NK-92 (cell line): ENCODE data around the gene NADK2.

Experiments used
- DNase-seq: peaks from one replicate; lab custom pipeline; 2025; ENCODE audit not compliant: unreplicated experiment; lab: John Stamatoyannopoulos, UW

Gene NADK2

DNA sequence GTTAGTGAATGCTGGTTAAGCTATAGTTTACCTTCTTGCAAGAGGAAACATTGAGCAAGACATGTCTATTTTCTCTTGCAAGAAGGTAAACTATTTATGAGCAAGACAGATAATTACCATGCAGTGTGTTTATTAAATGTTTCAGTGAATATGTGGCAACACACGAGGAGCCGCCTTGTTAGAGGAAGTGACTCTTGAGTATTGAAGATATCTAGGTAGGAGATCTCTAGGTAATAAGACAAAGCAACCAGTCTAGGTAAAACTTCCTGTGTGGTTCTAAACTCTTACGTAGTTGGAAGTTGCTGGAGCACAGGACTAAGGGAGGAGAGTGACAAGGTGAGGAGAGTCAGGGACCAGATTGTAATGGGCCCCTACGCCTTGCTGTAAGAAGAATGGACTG is 73.0 kb downstream of the NADK2 start:
- DNase-seq: no peak

DNA sequence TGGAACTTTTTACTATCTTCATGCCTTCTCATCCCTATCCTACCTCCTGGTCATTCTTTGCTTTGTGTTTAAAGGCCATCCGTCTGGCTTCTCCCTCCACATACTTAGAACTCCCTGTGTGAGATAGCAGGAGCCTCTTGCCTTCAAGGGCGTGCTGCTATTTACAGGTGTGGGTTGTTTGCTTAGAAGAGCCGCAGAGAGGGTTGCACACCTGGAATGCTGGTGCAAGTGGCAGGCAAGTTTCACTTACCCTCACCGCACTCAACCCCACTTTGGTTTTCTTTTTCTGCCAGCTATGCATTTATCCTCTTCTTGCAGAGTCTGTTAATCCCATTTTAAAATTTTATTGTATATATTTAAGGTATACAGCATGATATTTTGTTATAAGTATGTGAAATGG is 77.3 kb downstream of the NADK2 start:
- DNase-seq: no peak

DNA sequence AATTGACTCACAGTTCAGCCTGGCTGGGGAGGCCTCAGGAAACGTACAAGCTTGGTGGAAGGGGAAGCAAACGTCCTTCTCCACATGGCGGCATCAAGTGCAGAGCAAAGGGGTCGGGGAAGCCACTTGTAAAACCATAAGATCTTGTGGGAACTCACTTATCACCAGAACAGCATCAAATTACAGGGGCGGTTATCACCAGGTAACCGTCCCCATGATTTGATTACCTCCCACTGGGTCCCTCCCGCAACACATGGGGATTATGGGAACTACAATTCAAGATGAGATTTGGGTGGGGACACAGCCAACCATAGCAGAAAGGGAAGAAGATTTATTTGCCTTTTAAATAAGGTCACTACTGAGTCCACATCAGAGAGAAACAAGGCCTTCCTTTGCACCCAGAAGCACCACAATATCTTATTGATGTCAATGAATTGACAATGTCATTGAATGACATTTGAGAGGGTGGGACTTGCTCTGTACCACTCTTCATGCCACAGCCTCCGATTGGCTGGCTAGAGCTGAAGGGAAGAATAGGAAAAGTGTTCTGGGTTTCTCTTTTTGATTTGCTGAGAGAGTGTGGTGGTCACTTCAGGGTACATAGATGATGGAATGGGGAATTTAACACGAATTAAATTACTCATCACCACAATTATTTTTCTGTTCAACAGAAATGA is 78.8 kb downstream of the NADK2 start:
- no peak for DNase-seq

DNA sequence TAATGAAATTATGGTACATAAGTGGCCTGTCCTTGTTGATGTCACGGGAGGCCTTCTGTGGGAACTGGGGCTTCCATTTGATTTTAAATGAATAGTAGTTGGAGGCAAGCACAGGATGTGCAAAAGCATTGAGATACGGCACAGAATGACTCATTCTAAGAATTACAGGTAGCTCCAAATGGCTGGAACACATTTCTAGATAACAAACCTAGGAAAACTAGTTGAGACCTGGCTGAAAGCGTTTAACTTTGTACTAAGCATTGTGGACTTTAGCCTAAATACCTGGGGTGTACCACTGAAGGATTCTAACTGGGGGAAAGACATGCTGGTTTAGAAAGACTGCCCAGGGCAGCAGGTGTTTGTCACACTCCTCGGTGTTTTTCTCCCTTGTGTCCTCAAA is 80.4 kb downstream of the NADK2 start:
- DNase-seq: no peak

DNA sequence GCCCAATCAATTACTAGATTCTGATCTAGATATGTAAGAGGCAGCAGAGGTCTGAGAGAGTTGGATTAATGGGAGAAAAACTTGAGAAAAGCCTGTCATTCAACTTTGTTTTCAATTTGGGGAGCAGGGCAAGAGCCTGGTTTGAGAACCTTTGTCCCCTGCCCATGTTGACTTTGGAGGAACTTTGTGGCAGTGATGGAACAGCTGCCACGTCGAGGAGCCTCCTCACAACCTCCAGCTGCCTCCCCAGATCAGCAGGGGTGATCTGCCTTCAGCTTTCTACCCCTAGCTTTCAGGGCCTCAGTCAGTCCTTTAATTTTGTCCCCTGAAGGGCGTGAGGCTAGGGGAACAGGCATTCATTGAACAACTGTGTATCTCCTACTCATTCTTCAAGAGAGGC is 81.1 kb downstream of the NADK2 start:
- no peak for DNase-seq

DNA sequence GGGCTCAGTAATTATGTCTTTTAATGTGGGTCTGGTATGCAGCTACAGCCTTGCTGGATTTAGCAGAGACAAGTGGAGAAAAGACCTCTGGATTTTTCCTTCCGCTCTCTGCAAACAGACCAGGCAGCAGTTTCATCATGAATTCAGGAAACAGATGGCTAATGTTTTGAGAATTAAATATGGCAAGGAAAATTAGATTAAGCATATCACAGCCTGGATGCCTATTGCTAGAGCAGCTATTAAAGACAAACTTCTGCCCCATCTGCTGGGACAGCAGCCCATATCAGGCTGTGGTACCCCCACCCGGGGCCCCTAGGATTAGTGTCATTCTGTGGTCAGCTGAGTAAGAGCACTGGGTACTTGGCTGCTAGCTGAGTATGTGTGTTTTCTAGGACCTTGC is 83.6 kb downstream of the NADK2 start:
- DNase-seq: no peak

DNA sequence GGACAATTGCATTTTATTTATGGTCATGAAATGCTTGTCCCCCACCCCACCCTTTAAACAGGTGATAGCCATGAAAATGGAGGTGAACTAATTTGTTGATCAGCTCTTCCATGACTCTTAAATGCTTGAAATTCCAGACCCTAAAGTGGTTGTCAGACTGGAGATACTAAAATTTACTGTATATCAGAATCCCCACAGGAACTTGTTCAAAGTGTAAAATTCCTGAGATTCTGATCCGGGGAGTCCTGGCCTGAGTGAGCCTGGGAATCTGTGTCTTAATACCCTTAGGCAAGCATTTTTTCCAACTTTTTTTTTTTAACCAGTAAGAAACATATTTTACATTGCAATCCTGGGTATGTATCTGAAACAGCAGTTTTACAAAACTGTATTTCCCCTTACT is 85.1 kb downstream of the NADK2 start:
- no peak for DNase-seq

DNA sequence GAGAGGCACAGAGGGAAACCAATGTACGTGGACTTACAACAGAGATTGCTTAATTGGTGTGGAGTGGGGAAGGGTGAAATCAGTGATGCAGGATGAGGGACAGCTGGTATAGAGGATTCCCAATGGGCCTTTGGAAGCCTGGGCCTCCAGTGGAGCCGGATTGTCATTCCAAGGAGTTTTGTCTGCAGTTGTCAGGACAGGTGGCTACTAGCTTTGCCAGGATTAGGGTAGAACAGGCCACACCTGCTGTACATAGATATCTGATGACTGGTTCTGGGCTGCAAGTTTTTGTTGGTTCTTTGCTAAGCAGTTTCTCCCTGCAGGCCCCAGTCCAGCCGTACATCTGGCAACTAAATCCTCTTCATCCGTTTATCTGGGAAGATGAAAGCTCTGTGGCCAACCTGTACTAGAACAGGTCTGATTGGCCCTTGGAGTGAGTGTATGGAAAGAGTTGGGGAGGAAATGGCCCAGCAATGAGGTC is 85.6 kb downstream of the NADK2 start:
- DNase-seq: no peak

DNA sequence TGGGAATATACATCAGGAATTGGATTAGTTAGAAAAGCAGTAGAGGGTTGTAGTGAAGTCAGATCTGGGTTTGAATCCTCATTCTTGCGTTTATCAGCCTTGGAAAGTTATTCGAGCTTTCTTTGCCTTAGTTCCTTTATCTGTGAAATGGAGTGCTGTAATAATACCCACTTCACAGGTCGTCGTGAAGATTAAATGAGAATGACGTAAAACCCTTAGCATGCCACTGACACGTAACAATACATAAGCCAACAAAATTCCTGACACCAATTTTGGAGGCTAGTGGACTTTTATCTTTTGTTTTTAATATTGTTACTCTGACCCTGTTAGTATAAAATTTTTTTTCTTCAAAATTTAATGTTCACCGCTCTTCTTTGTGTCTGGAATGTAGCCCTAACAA is 86.4 kb downstream of the NADK2 start:
- no peak for DNase-seq

DNA sequence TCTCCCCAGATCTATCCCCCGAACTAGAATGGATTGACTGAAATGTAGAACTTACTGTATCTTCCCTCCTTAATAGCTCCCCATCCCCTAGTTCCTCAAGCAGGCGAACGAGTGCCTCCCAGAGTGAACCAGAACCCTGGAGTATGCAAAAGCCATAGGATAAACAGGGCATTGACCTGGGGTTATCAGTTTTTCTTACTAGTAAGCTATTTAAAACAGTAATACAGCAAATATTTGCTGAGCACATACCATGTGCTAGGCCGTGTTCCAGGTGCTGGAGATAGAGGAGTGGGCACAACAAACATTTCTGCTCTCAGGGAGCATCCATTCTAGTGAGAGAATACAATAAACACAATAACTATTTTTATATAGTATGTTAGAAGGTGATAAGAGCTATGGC is 88.0 kb downstream of the NADK2 start:
- DNase-seq: no peak

DNA sequence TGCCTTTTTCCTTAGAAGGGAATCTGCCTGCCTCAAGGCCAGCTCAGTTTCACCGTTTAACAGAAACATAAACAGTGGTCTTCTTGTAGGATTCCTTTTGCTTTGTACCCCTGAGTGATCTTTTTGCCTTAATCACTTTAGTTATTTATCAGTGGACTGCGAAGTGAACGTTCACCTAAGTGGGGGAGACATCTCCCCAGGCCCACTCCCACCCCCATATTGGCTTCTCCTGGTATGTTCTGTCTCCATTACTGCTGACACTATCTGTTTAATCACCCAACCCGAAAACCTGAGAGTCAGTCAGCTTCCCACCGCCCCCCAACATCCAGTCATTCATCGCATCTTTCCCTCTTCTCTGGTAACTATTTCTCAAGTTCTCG is 88.4 kb downstream of the NADK2 start:
- DNase-seq: no peak

DNA sequence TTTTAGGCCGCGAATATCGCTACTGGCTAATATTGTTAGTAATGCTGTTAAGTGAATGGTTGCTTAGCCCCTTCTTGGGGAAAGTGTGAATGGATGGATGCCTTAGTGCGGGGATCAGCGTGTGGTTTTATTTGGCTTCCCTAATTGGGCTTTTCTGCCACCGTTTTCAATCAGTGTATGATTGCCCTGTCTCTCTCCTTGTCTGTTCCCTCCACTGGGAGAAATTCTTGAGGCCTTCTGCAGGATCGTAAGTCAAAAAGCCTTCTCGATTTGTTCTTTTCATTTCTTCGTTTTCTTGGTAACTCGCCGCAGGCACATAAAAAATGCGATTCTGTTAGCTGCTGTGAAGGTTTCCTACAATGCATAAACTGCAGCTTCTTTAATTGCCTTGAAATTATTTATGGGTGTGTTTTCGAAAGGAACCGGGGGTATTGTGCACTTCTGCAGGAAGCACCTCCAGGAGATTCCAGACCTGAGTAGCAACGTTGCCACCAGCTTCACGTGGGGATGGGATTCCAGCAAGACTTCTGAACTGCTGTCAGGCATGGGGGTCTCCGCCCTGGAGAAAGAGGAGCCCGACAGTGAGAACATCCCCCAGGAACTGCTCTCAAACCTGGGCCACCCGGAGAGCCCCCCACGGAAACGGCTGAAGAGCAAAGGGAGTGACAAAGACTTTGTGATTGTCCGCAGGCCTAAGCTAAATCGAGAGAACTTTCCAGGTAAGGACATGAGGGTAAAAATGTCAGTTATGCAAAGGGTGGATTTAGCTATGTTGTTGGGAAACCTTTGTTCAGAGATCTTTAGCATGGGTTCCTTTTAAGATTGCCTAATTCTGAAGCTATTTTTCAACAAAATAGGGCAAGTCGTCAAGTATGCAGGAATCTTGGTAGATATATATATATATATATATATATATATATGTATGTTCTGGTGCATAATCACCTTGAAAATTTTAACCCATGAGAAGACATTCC is 89.1 kb downstream of the NADK2 start:
- no peak for DNase-seq

DNA sequence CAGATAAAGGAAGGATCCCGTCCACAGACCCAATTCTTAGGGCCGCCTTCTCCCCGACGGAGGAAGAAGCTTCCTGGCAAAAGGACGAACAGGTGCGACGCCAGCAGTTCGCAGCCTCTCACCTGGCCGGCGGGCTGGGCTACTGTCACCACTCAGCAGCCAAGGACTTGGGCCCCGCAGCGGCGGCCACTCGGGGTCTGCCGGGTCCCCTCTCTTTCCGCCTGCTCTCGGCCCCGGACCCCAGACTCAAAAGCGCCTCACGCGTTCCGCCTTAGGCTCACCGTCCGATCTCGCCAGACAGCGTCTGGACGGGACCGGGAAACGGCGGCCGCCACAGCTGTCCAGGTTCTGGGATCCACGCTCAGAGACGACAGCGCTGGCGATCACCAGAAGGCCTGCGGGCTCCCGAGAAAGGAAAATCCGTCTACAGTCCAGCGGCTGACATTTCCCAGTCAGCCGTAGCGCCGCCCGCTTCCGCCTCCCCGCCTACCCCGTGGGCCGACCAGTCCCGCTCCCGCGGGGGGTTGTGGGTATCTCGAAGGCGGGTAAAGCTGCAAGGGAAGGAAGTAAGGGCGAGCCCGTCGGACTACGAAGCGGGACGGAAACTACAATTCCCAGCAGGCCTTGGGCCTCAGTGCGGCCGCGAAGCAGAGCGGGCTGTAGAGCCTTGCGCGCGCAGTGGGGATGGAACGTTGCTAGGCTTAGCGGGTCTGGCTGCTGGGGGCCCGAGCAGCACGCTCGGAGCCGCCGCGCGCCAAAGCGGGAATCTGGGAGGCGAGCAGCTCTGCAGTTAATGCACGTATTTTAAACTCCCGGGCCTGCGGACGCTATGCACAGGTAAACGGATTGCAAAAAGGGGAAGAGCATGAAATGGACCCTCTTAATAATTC is 90.0 kb downstream of the NADK2 start, which contains the start of the genes LMBRD2 and SKP2:
Gene LMBRD2 (minus strand): TSS at position 454 of the 890 bp plus-strand sequence. CDS start 8,538 bp downstream, outside the sequence.
Gene SKP2 (plus strand): TSS at position 678 of the 890 bp plus-strand sequence. CDS start 152 bp downstream, at position 830.
- peak; percentile 89 for DNase-seq

DNA sequence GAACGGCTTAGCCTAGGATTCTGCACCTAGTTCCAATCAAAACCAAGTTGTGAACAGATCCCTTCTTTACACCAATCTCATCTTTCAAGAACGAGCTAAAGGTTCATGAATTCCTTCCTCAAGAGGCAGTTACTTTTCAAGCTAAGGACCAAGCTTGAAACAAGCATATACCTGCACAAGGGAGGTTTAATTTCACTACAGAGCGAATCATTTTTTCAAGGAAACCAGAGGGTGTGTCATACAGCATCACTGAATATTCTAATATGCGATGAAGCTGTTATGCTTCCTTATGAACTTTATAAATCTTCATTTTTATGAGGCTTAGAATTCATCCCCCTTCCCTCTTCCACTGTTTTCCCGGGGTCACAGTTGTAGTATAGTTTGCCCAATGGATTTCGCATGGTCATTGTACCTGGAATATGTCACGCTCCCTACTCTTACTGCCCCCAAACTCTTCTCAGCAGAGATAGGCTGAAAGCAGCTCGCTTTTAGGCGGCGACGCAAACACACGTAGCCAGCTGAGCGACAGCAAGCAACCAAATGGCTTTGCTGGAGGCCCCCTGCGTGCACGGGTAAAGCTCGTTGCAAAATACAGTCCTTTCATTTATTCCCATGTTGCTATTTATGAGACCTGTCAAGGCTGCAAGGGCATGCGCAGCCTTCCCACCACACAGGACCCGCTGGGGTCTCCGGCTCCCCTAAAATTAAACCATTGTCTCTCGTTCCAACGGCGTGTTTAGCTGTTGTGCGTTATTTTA is 90.9 kb downstream of the NADK2 start:
- no peak for DNase-seq

DNA sequence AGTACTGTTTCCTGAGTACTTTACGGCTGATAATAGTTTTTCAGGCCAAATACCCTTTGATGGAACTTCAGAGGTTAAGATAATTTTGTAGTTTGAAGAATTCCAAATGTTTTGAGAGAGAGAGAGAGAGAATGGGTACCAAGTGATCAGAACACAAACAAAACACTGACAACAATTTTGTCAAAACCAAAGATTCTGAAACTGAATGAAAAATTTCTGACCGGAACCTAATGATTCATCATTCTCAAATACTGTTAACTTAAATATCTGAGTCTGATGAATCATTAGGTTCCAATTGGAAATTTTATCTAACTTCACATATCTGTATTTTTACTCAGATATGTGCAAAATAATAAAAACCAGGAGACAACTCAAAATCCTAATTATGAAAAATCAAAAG is 94.0 kb downstream of the NADK2 start:
- no peak for DNase-seq

DNA sequence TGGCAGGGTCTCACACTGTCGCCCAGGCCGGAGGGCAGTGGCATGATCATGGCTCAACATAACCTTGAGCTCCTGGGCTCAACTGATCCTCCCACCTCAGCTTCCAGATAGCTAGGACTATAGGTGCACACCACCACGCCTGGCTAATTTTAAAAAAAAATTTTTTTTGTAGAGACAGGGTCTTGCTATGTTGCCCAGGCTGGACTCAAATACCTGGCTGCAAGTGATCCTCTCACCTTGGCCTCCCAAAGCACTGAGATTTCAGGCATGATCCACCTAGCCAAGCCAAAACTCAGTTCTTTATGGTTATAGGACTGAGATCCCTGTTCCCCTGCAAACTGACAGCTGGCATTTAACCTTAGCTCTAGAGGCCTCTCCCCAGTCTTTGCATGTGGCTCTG is 95.3 kb downstream of the NADK2 start:
- no peak for DNase-seq

DNA sequence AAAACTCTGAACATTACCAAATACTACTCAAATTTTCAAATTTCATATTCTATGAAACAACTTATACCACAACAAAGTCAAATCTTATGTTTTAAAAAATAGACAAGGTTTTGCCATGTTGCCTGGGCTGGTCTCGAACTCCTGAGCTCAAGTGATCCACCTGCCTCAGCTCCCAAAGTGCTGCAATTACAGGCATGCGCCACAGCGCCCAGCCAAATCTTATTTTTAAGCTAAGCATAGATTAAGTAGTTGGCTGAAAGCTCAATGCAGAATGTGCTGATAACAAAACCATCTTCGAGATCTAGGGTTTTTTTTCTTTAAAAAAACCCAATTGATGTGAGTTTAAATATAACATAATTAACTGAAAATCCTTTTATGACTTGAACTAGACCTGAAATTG is 96.4 kb downstream of the NADK2 start:
- DNase-seq: no peak
